Lower leg skin (tissue), 4 donors: Measurements from ENCODE around the gene FGFR2. TPM values are rescaled to one million over a fixed set of nuclear protein-coding genes. Genes with fewer than 3 reads are reported as not detected.

Source experiments
- DNase-seq, 2 donors: peaks; one replicate each; pipeline ENCODE4 v3.0.0-alpha.2; 2019; ENCODE audit warnings: low spot score in 2 of 2
- H3K4me3 ChIP-seq: fragments of 200-600 bp; sonication (generic); 2 replicates; pipeline ENCODE4 v1.5.1; 2017; ENCODE audit warnings: mild to moderate bottlenecking, low read depth; ENCODE audit not compliant: poor library complexity, severe bottlenecking
- CTCF ChIP-seq, 3 donors: fragments of 450-650 bp; IDR thresholded peaks; one replicate each; pipeline ENCODE4 v1.5.1; 2016; ENCODE audit warnings: antibody characterized with exemption in 3 of 3, mild to moderate bottlenecking in 3 of 3, moderate library complexity in 2 of 3
- POLR2A ChIP-seq, 2 donors: fragments of 450-650 bp; IDR thresholded peaks; one replicate each; pipeline ENCODE4 v1.6.1; 2016 to 2017; ENCODE audit warnings: antibody characterized with exemption in 2 of 2, mild to moderate bottlenecking in 1 of 2, moderate library complexity in 1 of 2
- WGBS, 2 donors: methylation state at CpG; one replicate each; pipeline ENCODE4 v1.1.5; 2018; 5-methylcytosine and 5-hydroxymethylcytosine counted together
- intact Hi-C: fragments of 100-400 bp; cut with DNase I; formaldehyde crosslinking; loops from one replicate; pipeline ENCODE4 v1.15.0; 2023; ENCODE audit warnings: low total_unique reads
- total RNA-seq, 4 donors: library from RNA; depleted of rRNA; stranded (reverse); fragments of >200 nt; gene quantifications; one replicate each; pipeline ENCODE4 v1.1.0, GENCODE V29; 2016

Gene FGFR2
- total RNA-seq, 4 donors from 2014 or later = 123 to 179 (median 148) TPM

- intact Hi-C loops = loop anchor here (5.0 kb wide), 1 partner anchor 658 kb away; no protein-coding TSS in a partner anchor
- no peak for DNase-seq
- no peak overlapping the region for H3K4me3 ChIP-seq
- TF ChIP-seq POLR2A (IDR thresholded peaks at IDR 0.05) = no peak
- no peak for TF ChIP-seq CTCF (IDR thresholded peaks at IDR 0.05)
Observed at GRCh38 chr10:121605708-121606107, 7.5 kb upstream of the FGFR2 start.

- peak in 1 of 2 donors; percentile 83 for DNase-seq
- 86 to 88% methylated on average over 11 of the region's 11 CpGs for WGBS, 2 donors
- no peak overlapping the region for H3K4me3 ChIP-seq
- intact Hi-C loops = no loop called here
- TF ChIP-seq POLR2A (IDR thresholded peaks at IDR 0.05) (no peak), CTCF (IDR thresholded peaks at IDR 0.05) (no peak)
Observed at GRCh38 chr10:121601458-121601857, 3.2 kb upstream of the FGFR2 start.

- 72 to 78% methylated on average over 9 of the region's 9 CpGs for WGBS, 2 donors
- intact Hi-C loops = no loop called here
- no peak overlapping the region for H3K4me3 ChIP-seq
- TF ChIP-seq CTCF (IDR thresholded peaks at IDR 0.05) (no peak), POLR2A (IDR thresholded peaks at IDR 0.05) (no peak)
- peak in 1 of 2 donors; percentile 43 for DNase-seq
Observed at GRCh38 chr10:121600611-121601010, 2.4 kb upstream of the FGFR2 start.

GRCh38 chr10:121599947-121600346 is 1.7 kb upstream of the FGFR2 start:
- no peak overlapping the region for H3K4me3 ChIP-seq
- TF ChIP-seq POLR2A (IDR thresholded peaks at IDR 0.05) (no peak), CTCF (IDR thresholded peaks at IDR 0.05) (no peak)
- 67 to 78% methylated on average over 8 of the region's 8 CpGs for WGBS, 2 donors
- intact Hi-C loops = no loop called here
- peak in 1 of 2 donors; percentile 43 for DNase-seq

GRCh38 chr10:121597504-121598262 is 561 bp downstream of the FGFR2 start:
- peak in 1 of 2 donors; percentile 87 for DNase-seq
- 0 to 2% methylated on average over 9 to 42 of the region's 77 CpGs for WGBS, 2 donors
- H3K4me3 ChIP-seq = peak overlapping the region; percentile 34
- intact Hi-C loops = no loop called here
- TF ChIP-seq CTCF (IDR thresholded peaks at IDR 0.05) (no peak), POLR2A (IDR thresholded peaks at IDR 0.05) (no peak)
